Testis (tissue), 2 donors: ENCODE data around the gene RHBDF1.

Experiments
- POLR2A ChIP-seq: fragments of 450-650 bp; IDR thresholded peaks from one replicate; pipeline ENCODE4 v1.6.1; 2017; ENCODE audit warnings: antibody characterized with exemption, mild to moderate bottlenecking, moderate library complexity
- TF ChIP-seq, protein P1 (sequence below), 3 experiments: fragments of 450-650 bp in 2 of 3; fragments of 200-600 bp in 1 of 3; sonication (generic) in 1 of 3; IDR thresholded peaks; one replicate each; pipeline ENCODE4 v1.5.1; 2016 to 2019; ENCODE audit warnings: antibody characterized with exemption in 3 of 3, mild to moderate bottlenecking in 2 of 3, moderate library complexity in 1 of 3

DNA sequence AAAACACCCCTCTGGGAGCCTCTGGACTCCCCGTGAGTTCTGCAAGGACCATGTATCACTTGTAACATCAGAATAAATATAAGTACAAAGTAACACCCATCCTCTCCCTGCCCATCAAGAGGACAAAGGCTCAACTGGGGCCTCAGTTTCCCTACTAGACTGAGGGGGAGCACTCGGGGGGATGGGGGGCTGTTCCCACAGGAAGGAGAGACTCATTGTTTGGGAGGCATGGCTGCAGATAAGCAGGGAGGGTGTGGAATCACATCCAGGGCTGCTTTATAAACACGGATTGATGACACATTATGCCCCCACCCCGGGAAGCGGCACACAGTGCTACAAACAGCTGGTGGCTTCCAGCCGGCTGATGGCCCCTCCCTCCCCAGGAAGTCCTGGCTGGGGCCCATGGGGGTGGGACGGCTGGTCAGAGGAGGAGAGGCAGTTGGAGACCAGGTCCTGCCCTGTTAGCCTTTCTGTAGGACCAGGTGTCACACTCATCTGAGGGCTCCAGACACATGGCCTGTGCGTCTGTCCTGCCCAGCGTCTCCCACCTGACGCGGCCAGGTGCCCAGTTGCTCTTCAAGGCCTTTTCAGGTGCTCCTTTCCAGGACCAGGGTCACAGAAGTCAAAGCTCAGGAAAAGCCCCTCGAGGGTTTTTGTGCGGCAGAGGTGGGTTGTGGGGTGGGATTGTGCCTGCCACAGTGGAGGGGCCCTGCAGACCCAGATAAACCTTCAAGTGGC is 4.3 kb upstream of the RHBDF1 start:
- TF ChIP-seq, protein P1, sequence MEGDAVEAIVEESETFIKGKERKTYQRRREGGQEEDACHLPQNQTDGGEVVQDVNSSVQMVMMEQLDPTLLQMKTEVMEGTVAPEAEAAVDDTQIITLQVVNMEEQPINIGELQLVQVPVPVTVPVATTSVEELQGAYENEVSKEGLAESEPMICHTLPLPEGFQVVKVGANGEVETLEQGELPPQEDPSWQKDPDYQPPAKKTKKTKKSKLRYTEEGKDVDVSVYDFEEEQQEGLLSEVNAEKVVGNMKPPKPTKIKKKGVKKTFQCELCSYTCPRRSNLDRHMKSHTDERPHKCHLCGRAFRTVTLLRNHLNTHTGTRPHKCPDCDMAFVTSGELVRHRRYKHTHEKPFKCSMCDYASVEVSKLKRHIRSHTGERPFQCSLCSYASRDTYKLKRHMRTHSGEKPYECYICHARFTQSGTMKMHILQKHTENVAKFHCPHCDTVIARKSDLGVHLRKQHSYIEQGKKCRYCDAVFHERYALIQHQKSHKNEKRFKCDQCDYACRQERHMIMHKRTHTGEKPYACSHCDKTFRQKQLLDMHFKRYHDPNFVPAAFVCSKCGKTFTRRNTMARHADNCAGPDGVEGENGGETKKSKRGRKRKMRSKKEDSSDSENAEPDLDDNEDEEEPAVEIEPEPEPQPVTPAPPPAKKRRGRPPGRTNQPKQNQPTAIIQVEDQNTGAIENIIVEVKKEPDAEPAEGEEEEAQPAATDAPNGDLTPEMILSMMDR (IDR thresholded peaks at IDR 0.05) = no peak
- TF ChIP-seq POLR2A = no peak
